ENCODE data around the gene PABPC1L2A.

DNA sequence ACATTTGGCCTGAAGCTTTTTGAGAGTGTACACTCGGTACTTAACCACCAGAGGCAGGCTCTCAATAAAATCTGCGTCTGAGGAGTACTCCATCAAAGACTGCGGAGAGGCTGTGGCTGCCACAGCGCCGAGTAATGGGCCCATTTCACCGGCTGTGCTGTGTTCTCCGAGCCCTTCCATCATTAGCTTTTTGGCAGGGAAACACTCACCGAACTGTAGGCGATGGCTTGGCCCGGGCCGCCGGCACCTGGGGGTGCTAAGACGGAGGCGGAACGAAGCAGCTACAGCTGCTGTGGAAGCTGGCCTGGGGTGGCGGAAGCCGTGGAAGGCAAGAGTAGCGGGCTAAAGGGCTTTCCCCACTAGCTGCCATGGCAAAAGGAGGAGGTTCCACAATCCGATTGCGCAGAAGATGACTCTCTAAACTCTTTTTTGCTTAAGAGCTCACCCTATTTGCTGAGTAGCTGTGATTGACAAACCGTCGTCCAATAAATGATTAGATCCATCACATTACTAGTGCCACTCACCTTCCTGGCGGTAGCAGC lies 48.5 kb upstream of the PABPC1L2A start:
- TF ChIP-seq, protein P1, sequence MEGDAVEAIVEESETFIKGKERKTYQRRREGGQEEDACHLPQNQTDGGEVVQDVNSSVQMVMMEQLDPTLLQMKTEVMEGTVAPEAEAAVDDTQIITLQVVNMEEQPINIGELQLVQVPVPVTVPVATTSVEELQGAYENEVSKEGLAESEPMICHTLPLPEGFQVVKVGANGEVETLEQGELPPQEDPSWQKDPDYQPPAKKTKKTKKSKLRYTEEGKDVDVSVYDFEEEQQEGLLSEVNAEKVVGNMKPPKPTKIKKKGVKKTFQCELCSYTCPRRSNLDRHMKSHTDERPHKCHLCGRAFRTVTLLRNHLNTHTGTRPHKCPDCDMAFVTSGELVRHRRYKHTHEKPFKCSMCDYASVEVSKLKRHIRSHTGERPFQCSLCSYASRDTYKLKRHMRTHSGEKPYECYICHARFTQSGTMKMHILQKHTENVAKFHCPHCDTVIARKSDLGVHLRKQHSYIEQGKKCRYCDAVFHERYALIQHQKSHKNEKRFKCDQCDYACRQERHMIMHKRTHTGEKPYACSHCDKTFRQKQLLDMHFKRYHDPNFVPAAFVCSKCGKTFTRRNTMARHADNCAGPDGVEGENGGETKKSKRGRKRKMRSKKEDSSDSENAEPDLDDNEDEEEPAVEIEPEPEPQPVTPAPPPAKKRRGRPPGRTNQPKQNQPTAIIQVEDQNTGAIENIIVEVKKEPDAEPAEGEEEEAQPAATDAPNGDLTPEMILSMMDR (IDR thresholded peaks at IDR 0.05 in 8 of 11, conservative IDR thresholded peaks at IDR 0.05 in 3 of 11) = no peak
- no peak for TF ChIP-seq POLR2AphosphoS5 (IDR thresholded peaks at IDR 0.05)
